Stomach (tissue), 9 donors: ENCODE results near the gene C11orf21. TPM values are rescaled to one million over a fixed set of nuclear protein-coding genes. Genes with fewer than 3 reads are reported as not detected.
A peak's percentile ranks its signal among the peaks of the same experiment; 100 is the strongest.

Experiments used
- DNase-seq, 2 donors: peaks; one replicate each; pipeline versions ENCODE4 v3.0.0 to v3.0.0-alpha.2; 2013 to 2019
- H3K27ac ChIP-seq, 5 donors: fragments of 200-600 bp in 4 of 5; sonication (generic) in 4 of 5; one replicate each; pipeline ENCODE4 v1.5.1; 2013 to 2019; ENCODE audit warnings: mild to moderate bottlenecking in 1 of 5, moderate library complexity in 1 of 5
- H3K27me3 ChIP-seq, 3 donors: fragments of 200-600 bp; sonication (generic); one replicate each; pipeline ENCODE4 v1.5.1; 2017 to 2019; ENCODE audit warnings: mixed run types in 1 of 3
- H3K36me3 ChIP-seq, 4 donors: fragments of 200-600 bp; sonication (generic); 1 replicate in 3 of 4; 2 replicates in 1 of 4; pipeline ENCODE4 v1.5.1; 2016 to 2019
- H3K4me1 ChIP-seq, 4 donors: fragments of 200-600 bp; sonication (generic); one replicate each; pipeline ENCODE4 v1.5.1; 2016 to 2019
- H3K4me3 ChIP-seq, 4 donors: fragments of 200-600 bp; sonication (generic) in 3 of 4; one replicate each; pipeline ENCODE4 v1.5.1; 2016 to 2019; ENCODE audit warnings: mild to moderate bottlenecking in 1 of 4
- H3K9me3 ChIP-seq, 4 donors: fragments of 200-600 bp; sonication (generic); one replicate each; pipeline ENCODE4 v1.5.1; 2016 to 2019
- CTCF ChIP-seq, 7 experiments: fragments of 450-650 bp in 4 of 7; fragments of 200-600 bp in 3 of 7; sonication (generic) in 3 of 7; IDR thresholded peaks; one replicate each; pipeline ENCODE4 v1.5.1; 2016 to 2019; ENCODE audit warnings: antibody characterized with exemption in 7 of 7, control low read depth in 2 of 7, mild to moderate bottlenecking in 1 of 7
- EP300 ChIP-seq: sonication (generic); formaldehyde crosslinking; IDR thresholded peaks from one replicate; pipeline ENCODE4 v1.6.1; 2017; ENCODE audit warnings: antibody characterized with exemption
- POLR2A ChIP-seq, 4 donors: fragments of 450-650 bp; IDR thresholded peaks; one replicate each; pipeline ENCODE4 v1.6.1; 2016; ENCODE audit warnings: antibody characterized with exemption in 4 of 4, control low read depth in 2 of 4, mild to moderate bottlenecking in 1 of 4, moderate library complexity in 1 of 4
- POLR2AphosphoS5 ChIP-seq, 3 donors: sonication (generic); formaldehyde crosslinking; IDR thresholded peaks; one replicate each; pipeline ENCODE4 v1.6.1; 2016; ENCODE audit warnings: antibody characterized with exemption in 3 of 3
- WGBS, 5 donors: extraction: QIAGEN DNeasy Blood & Tissue Kit in 3 of 5; methylation state at CpG; one replicate each; pipeline versions ENCODE4 v1.1.5 to v1.1.7; 2013 to 2018; 5-methylcytosine and 5-hydroxymethylcytosine counted together
- intact Hi-C: fragments of 100-400 bp; cut with DNase I; formaldehyde crosslinking; loops from one replicate; pipeline ENCODE4 v1.15.1; 2023; ENCODE audit warnings: low total_unique reads
- polyA plus RNA-seq, 3 donors: library from polyadenylated mRNA; stranded (reverse); fragments of 200-250 nt; gene quantifications; one replicate each; pipeline ENCODE4 v1.2.3, GENCODE V29; 2013
- total RNA-seq, 5 donors: library from RNA; depleted of rRNA; stranded (reverse); fragments of >200 nt; gene quantifications; one replicate each; pipeline versions ENCODE4 v1.1.0 to v1.2.3, GENCODE V29; 2014 to 2016
- donor health status: healthy with polysubstance abuse.
- donor health status: Bipolar disorder and iron deficiency.
- donor health status: healthy.

Gene C11orf21
- total and polyA plus RNA-seq, 8 donors, result 0.61 to 1.8 (median 0.82) TPM; not detected in 2

GRCh38 chr11:2311353-2312133, 9.8 kb upstream of the C11orf21 start:
- TF ChIP-seq POLR2AphosphoS5 (IDR thresholded peaks at IDR 0.05) (no peak), CTCF (IDR thresholded peaks at IDR 0.05) (no peak), EP300 (no peak), POLR2A (IDR thresholded peaks at IDR 0.05) (no peak)
- Histone ChIP-seq H3K4me1 (peaks cover 23 to 62% (median 42%) of the 10 kb centered on the region in 4 donors), H3K36me3 (no peaks in the 10 kb centered on the region), H3K27me3 (no peaks in the 10 kb centered on the region), H3K9me3 (no peaks in the 10 kb centered on the region), H3K27ac (peak overlapping the region in 4 of 5 donors; percentile 20 to 81 (median 46)), H3K4me3 (no peak overlapping the region)
- DNase-seq, result no peak
- WGBS, 5 donors, result 72 to 83% (median 78%) methylated on average over 15 to 21 of the region's 21 CpGs
- intact Hi-C loops, result no loop called here

- 76 to 87% (median 84%) methylated on average over 9 to 16 of the region's 16 CpGs for WGBS, 5 donors
- no peak for TF ChIP-seq POLR2A (IDR thresholded peaks at IDR 0.05)
- TF ChIP-seq POLR2AphosphoS5 (IDR thresholded peaks at IDR 0.05), result no peak
- no peak for TF ChIP-seq CTCF (IDR thresholded peaks at IDR 0.05)
- TF ChIP-seq EP300, result no peak
- Histone ChIP-seq H3K27ac (peak overlapping the region in 1 of 5 donors; percentile 81), H3K4me3 (no peak overlapping the region), H3K9me3 (no peaks in the 10 kb centered on the region), H3K36me3 (no peaks in the 10 kb centered on the region), H3K4me1 (peaks cover 30 to 69% (median 47%) of the 10 kb centered on the region in 4 donors), H3K27me3 (no peaks in the 10 kb centered on the region)
- DNase-seq, result no peak
- intact Hi-C loops, result no loop called here
Measured at GRCh38 chr11:2310786-2311352, 9.2 kb upstream of the C11orf21 start.

- WGBS, 5 donors, result 81 to 96% (median 84%) methylated on average over 12 to 16 of the region's 16 CpGs
- peaks cover 34 to 69% (median 47%) of the 10 kb centered on the region in 4 donors for H3K4me1 ChIP-seq
- no peak overlapping the region for H3K27ac ChIP-seq
- H3K9me3 ChIP-seq, result no peaks in the 10 kb centered on the region
- H3K4me3 ChIP-seq, result no peak overlapping the region
- intact Hi-C loops, result no loop called here
- H3K36me3 ChIP-seq, result no peaks in the 10 kb centered on the region
- TF ChIP-seq EP300 (no peak), POLR2AphosphoS5 (IDR thresholded peaks at IDR 0.05) (no peak), CTCF (IDR thresholded peaks at IDR 0.05) (no peak), POLR2A (IDR thresholded peaks at IDR 0.05) (no peak)
- no peak for DNase-seq
- no peaks in the 10 kb centered on the region for H3K27me3 ChIP-seq
Measured at GRCh38 chr11:2310073-2310785, 8.5 kb upstream of the C11orf21 start.
